ENCODE measurements around the gene S100A7A. TPM values are rescaled to one million over a fixed set of nuclear protein-coding genes. Genes with fewer than 3 reads are reported as not detected.

The S100A7A gene
- total RNA-seq (not detected), polyA plus RNA-seq (not detected)
- long read RNA-seq, donor 1, result 0 reads
- long read RNA-seq, donor 2, result 0 reads
- long read RNA-seq, donor 3, result 0 reads
- long read RNA-seq, donor 4, result 0 reads
- long read RNA-seq, donor 5, result 0 reads

- Histone ChIP-seq H3K4me1 (ENCODE audit: control insufficient read depth in 5 of 5, insufficient read depth in 5 of 5, low read length in 5 of 5) (no peaks in the 10 kb centered on the region), H3K27me3 (ENCODE audit: control insufficient read depth in 3 of 3, insufficient read depth in 3 of 3, low read length in 2 of 3) (no peaks in the 10 kb centered on the region), H3K4me3 (no peak within 1 kb of the TSS), H3K27ac (ENCODE audit: low read depth in 1 of 2, low read length in 1 of 2) (no peak within 1 kb of the TSS), H3K9me3 (ENCODE audit: control insufficient read depth in 4 of 4, insufficient read depth in 3 of 4, low read length in 3 of 4) (peaks cover 0 to 4% (median 0%) of the 10 kb centered on the region in 4 donors), H3K9ac (ENCODE audit: insufficient read depth in 1 of 2, low read length in 2 of 2) (no peak within 1 kb of the TSS), H3K36me3 (ENCODE audit: control insufficient read depth in 4 of 4, insufficient read depth in 4 of 4, low read length in 4 of 4) (no peaks in the 10 kb centered on the region)
- WGBS, 2 donors, result 72 to 84% methylated on average over 6 of the region's 6 CpGs
- TF ChIP-seq CTCF (IDR thresholded peaks at IDR 0.05; ENCODE audit: control extremely low read depth, extremely low read depth), result no peak
- DNase-seq (no peak), ATAC-seq (ENCODE audit: insufficient read depth, low FRiP score) (no peak)
Observed at GRCh38 chr1:153415850-153416570, at the start of gene S100A7A. Gene S100A7A, plus strand, starts transcription at chr1:153416520. Its CDS starts 1,563 bp downstream, at chr1:153418083.

GRCh38 chr1:153367090-153367489 lies 49.2 kb upstream of the S100A7A start:
- Histone ChIP-seq H3K9me3 (ENCODE audit: control insufficient read depth in 4 of 4, insufficient read depth in 3 of 4, low read length in 3 of 4) (no peaks in the 10 kb centered on the region), H3K4me3 (no peak overlapping the region), H3K4me1 (ENCODE audit: control insufficient read depth in 5 of 5, insufficient read depth in 5 of 5, low read length in 5 of 5) (no peaks in the 10 kb centered on the region), H3K9ac (ENCODE audit: insufficient read depth in 1 of 2, low read length in 2 of 2) (no peak overlapping the region), H3K36me3 (ENCODE audit: control insufficient read depth in 4 of 4, insufficient read depth in 4 of 4, low read length in 4 of 4) (no peaks in the 10 kb centered on the region), H3K27me3 (ENCODE audit: control insufficient read depth in 3 of 3, insufficient read depth in 3 of 3, low read length in 2 of 3) (no peaks in the 10 kb centered on the region), H3K27ac (ENCODE audit: low read depth in 1 of 2, low read length in 1 of 2) (no peak overlapping the region)
- 44 to 50% methylated on average over 2 of the region's 2 CpGs for WGBS, 2 donors
- TF ChIP-seq CTCF (IDR thresholded peaks at IDR 0.05; ENCODE audit: control extremely low read depth, extremely low read depth), result no peak
- DNase-seq (no peak), ATAC-seq (ENCODE audit: insufficient read depth, low FRiP score) (no peak)

- Histone ChIP-seq H3K9ac (ENCODE audit: insufficient read depth in 1 of 2, low read length in 2 of 2) (no peak overlapping the region), H3K27ac (ENCODE audit: low read depth in 1 of 2, low read length in 1 of 2) (no peak overlapping the region), H3K4me1 (ENCODE audit: control insufficient read depth in 5 of 5, insufficient read depth in 5 of 5, low read length in 5 of 5) (no peaks in the 10 kb centered on the region), H3K9me3 (ENCODE audit: control insufficient read depth in 4 of 4, insufficient read depth in 3 of 4, low read length in 3 of 4) (no peaks in the 10 kb centered on the region), H3K27me3 (ENCODE audit: control insufficient read depth in 3 of 3, insufficient read depth in 3 of 3, low read length in 2 of 3) (no peaks in the 10 kb centered on the region), H3K36me3 (ENCODE audit: control insufficient read depth in 4 of 4, insufficient read depth in 4 of 4, low read length in 4 of 4) (no peaks in the 10 kb centered on the region), H3K4me3 (no peak overlapping the region)
- TF ChIP-seq CTCF (IDR thresholded peaks at IDR 0.05; ENCODE audit: control extremely low read depth, extremely low read depth), result no peak
- ATAC-seq (ENCODE audit: insufficient read depth, low FRiP score) (no peak), DNase-seq (no peak)
- 31 to 48% methylated on average over 2 of the region's 2 CpGs for WGBS, 2 donors
Observed at GRCh38 chr1:153368495-153368894, 47.8 kb upstream of the S100A7A start.

Data from lung (tissue), 16 donors.